ENCODE results near the gene CDH1. TPM values are rescaled to one million over a fixed set of nuclear protein-coding genes. Genes with fewer than 3 reads are reported as not detected.

CDH1 gene
- total RNA-seq, 4 donors from 2014 or later, result 17.9 to 32.9 (median 20.2) TPM

- WGBS, 2 donors, result 7 to 10% methylated on average over 5 of the region's 5 CpGs
- H3K27me3 ChIP-seq, result no peaks in the 10 kb centered on the region
- H3K4me1 ChIP-seq, result peaks cover 0 to 15% (median 0%) of the 10 kb centered on the region in 4 donors
- no peak for TF ChIP-seq POLR2A (IDR thresholded peaks at IDR 0.05)
- peak; percentile 52 to 77 (median 64) for TF ChIP-seq CTCF (IDR thresholded peaks at IDR 0.05)
- no peak overlapping the region for H3K4me3 ChIP-seq
- no peaks in the 10 kb centered on the region for H3K9me3 ChIP-seq
- H3K27ac ChIP-seq, result peak overlapping the region in 2 of 4 donors; percentile 21 to 66
- DNase-seq (ENCODE audit: low spot score in 2 of 2), result peak; percentile 24 to 58
- H3K36me3 ChIP-seq, result no peaks in the 10 kb centered on the region
Measured at GRCh38 chr16:68800257-68800875, 63.3 kb downstream of the CDH1 start.

GRCh38 chr16:68802190-68802589 lies 65.1 kb downstream of the CDH1 start:
- no peak for DNase-seq (ENCODE audit: low spot score in 2 of 2)
- Histone ChIP-seq H3K9me3 (no peaks in the 10 kb centered on the region), H3K4me3 (no peak overlapping the region), H3K36me3 (no peaks in the 10 kb centered on the region), H3K27me3 (no peaks in the 10 kb centered on the region), H3K4me1 (peaks cover 0 to 9% (median 0%) of the 10 kb centered on the region in 4 donors), H3K27ac (peak overlapping the region in 1 of 4 donors; percentile 24)
- TF ChIP-seq POLR2A (IDR thresholded peaks at IDR 0.05) (no peak), EP300 (IDR thresholded peaks at IDR 0.05) (no peak), CTCF (IDR thresholded peaks at IDR 0.05) (no peak)
- WGBS, 2 donors, result 83 to 84% methylated on average over 7 of the region's 7 CpGs

- Histone ChIP-seq H3K27me3 (no peaks in the 10 kb centered on the region), H3K27ac (no peak overlapping the region), H3K4me3 (no peak overlapping the region), H3K9me3 (no peaks in the 10 kb centered on the region), H3K36me3 (no peaks in the 10 kb centered on the region), H3K4me1 (no peaks in the 10 kb centered on the region)
- 95% methylated on average over 2 of the region's 2 CpGs for WGBS, 2 donors
- DNase-seq (ENCODE audit: low spot score in 2 of 2), result no peak
- TF ChIP-seq POLR2A (IDR thresholded peaks at IDR 0.05) (no peak), EP300 (IDR thresholded peaks at IDR 0.05) (no peak), CTCF (IDR thresholded peaks at IDR 0.05) (no peak)
Measured at GRCh38 chr16:68806422-68806821, 69.3 kb downstream of the CDH1 start.

GRCh38 chr16:68806981-68807380 lies 69.9 kb downstream of the CDH1 start:
- 51 to 69% methylated on average over 1 of the region's 1 CpG for WGBS, 2 donors
- Histone ChIP-seq H3K36me3 (no peaks in the 10 kb centered on the region), H3K27me3 (no peaks in the 10 kb centered on the region), H3K27ac (no peak overlapping the region), H3K9me3 (no peaks in the 10 kb centered on the region), H3K4me3 (no peak overlapping the region), H3K4me1 (no peaks in the 10 kb centered on the region)
- no peak for DNase-seq (ENCODE audit: low spot score in 2 of 2)
- no peak for TF ChIP-seq POLR2A (IDR thresholded peaks at IDR 0.05)
- TF ChIP-seq CTCF (IDR thresholded peaks at IDR 0.05), result no peak
- TF ChIP-seq EP300 (IDR thresholded peaks at IDR 0.05), result no peak

- Histone ChIP-seq H3K27me3 (no peaks in the 10 kb centered on the region), H3K27ac (no peak overlapping the region), H3K36me3 (no peaks in the 10 kb centered on the region), H3K4me3 (no peak overlapping the region), H3K9me3 (no peaks in the 10 kb centered on the region), H3K4me1 (no peaks in the 10 kb centered on the region)
- WGBS, 2 donors, result 95 to 97% methylated on average over 3 of the region's 3 CpGs
- DNase-seq (ENCODE audit: low spot score in 2 of 2), result no peak
- TF ChIP-seq EP300 (IDR thresholded peaks at IDR 0.05) (no peak), POLR2A (IDR thresholded peaks at IDR 0.05) (no peak), CTCF (IDR thresholded peaks at IDR 0.05) (no peak)
Measured at GRCh38 chr16:68814516-68814915, 77.4 kb downstream of the CDH1 start.

Measured in tibial nerve (tissue), 4 donors.